Mucosa of descending colon (tissue), 3 donors: Measurements from ENCODE around the gene CYP27B1. TPM values are rescaled to one million over a fixed set of nuclear protein-coding genes. Genes with fewer than 3 reads are reported as not detected.
"Not testable (repeated sequence)": the region's sequence is repeated elsewhere in the genome, so short reads cannot be mapped to it uniquely, and the experiment has no call there.

Experiments
- ATAC-seq: fragments of 200-7000 bp; cut with Tn5 transposase; one replicate; pipeline ENCODE4 v1.9.1; 2020; ENCODE audit warnings: mild to moderate bottlenecking, moderate library complexity
- DNase-seq, 3 donors: peaks; one replicate each; pipeline ENCODE4 v3.0.0-alpha.2; 2020
- H3K36me3 ChIP-seq: fragments of 200-600 bp; one replicate; pipeline ENCODE4 v1.8.0; 2021; ENCODE audit warnings: low read depth, mild to moderate bottlenecking
- H3K4me1 ChIP-seq: fragments of 200-600 bp; one replicate; pipeline ENCODE4 v1.8.0; 2021; ENCODE audit warnings: low read depth, mild to moderate bottlenecking
- H3K4me3 ChIP-seq: fragments of 200-600 bp; one replicate; pipeline ENCODE4 v1.8.0; 2021; ENCODE audit warnings: mild to moderate bottlenecking
- H3K9me3 ChIP-seq: fragments of 200-600 bp; one replicate; pipeline ENCODE4 v1.8.0; 2021; ENCODE audit warnings: mild to moderate bottlenecking
- CTCF ChIP-seq: fragments of 200-600 bp; IDR thresholded peaks from one replicate; pipeline ENCODE4 v1.8.0; 2022; ENCODE audit warnings: antibody characterized with exemption, mild to moderate bottlenecking
- intact Hi-C, 2 donors: fragments of 100-400 bp; cut with DNase I in 1 of 2; cut with micrococcal nuclease in 1 of 2; formaldehyde crosslinking; loops; one replicate each; pipeline versions ENCODE4 v1.11.0 to v1.11.1; 2022; cut with DNase I, micrococcal nuclease
- total RNA-seq, 3 donors: library from RNA; stranded (reverse); fragmentation: NEBNext Ultra II Directional in 2 of 3; extraction: Animal tissue kit (Norgen Biotek cat#: 25700) in 2 of 3; gene quantifications; one replicate each; pipeline versions ENCODE4 v1.2.1 to v1.2.4, GENCODE V29; 2021 to 2023
- donor health status: DM: no; HTN: no; CAD: no; lungs with moderate emphysema.
- donor health status: DM: no; HTN: no; CAD: no.
- donor health status: DM: no; HTN: yes; CAD: no.

CYP27B1 gene
- total RNA-seq, 3 donors from 2014 or later, result 1.2 to 2.1 (median 1.4) TPM

- no peak for DNase-seq
- no peak for ATAC-seq
- no peak for TF ChIP-seq CTCF
- no peaks in the 10 kb centered on the region for H3K9me3 ChIP-seq
- no peaks in the 10 kb centered on the region for H3K36me3 ChIP-seq
- intact Hi-C loops, result no loop called here
- H3K4me3 ChIP-seq, result no peak overlapping the region
- H3K4me1 ChIP-seq, result peaks cover 10% of the 10 kb centered on the region
These were observed 12.9 kb upstream of the CYP27B1 start for GRCh38 chr12:57779736-57780135.

DNA sequence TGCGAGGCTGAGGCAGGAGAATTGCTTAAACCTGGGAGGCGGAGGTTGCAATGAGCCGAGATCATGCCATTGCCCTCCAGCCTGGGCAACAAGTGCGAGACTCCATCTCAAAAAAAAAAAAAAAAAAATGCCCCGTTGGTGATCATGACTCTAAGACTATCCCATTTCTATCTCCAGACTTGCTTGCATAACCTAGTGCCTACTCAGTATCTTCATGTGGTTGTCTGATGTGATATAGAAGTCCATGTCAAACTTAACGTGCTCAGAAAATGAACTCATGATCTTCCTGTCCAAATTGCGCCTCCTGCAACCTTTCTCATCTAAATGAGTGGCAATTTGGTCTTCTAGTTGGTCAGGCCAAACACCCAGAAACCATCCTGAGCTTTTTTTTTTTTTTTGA, 11.0 kb upstream of the CYP27B1 start:
- intact Hi-C loops, result no loop called here
- Histone ChIP-seq H3K36me3 (no peaks in the 10 kb centered on the region), H3K9me3 (no peaks in the 10 kb centered on the region), H3K4me1 (peaks cover 6% of the 10 kb centered on the region), H3K4me3 (no peak overlapping the region)
- no peak for TF ChIP-seq CTCF
- DNase-seq (no peak), ATAC-seq (no peak)

DNA sequence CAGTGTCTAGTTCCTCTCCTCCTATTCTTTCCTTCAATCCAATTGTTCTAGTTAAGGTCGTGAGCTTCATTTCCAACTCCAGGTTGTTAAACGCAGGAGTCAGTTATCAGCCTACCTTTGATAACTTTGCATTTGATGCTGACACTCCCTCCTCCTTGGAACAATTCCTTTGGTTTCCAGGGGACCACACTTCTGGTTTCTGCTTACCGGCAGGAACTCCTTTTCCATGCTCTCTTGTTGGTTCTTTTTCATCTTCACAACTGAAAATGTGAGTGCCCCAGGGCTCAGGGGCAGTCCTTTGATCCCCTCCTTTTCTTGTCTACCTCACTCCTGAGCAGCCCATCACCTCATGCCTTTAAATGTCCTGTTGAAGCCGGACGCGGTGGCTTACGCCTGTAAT, 10.5 kb upstream of the CYP27B1 start:
- intact Hi-C loops, result no loop called here
- Histone ChIP-seq H3K4me3 (no peak overlapping the region), H3K36me3 (no peaks in the 10 kb centered on the region), H3K4me1 (peaks cover 7% of the 10 kb centered on the region), H3K9me3 (no peaks in the 10 kb centered on the region)
- no peak for ATAC-seq
- no peak for TF ChIP-seq CTCF
- no peak for DNase-seq

DNA sequence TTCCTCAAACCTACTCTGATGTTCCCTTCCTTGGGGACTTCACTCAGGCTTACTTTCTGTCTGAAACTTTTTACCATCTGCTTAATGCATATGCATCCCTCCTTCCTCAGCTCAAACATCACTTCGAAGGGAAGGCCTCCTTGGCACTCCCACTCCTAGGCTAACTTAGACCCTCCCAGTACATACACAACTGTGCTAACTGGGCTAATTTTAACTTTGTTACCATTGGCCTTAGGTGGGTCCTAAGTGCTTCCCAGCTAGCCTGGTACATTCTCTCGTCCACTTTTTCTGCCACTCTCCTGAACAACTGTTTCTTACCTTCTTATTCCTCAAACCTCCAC, 9.3 kb upstream of the CYP27B1 start:
- no peak for DNase-seq
- Histone ChIP-seq H3K36me3 (no peaks in the 10 kb centered on the region), H3K9me3 (no peaks in the 10 kb centered on the region), H3K4me3 (no peak overlapping the region), H3K4me1 (peaks cover 10% of the 10 kb centered on the region)
- TF ChIP-seq CTCF, result no peak
- no peak for ATAC-seq
- intact Hi-C loops, result no loop called here

- ATAC-seq (no peak), DNase-seq (no peak)
- Histone ChIP-seq H3K4me3 (no peak overlapping the region), H3K4me1 (peaks cover 14% of the 10 kb centered on the region), H3K36me3 (no peaks in the 10 kb centered on the region), H3K9me3 (no peaks in the 10 kb centered on the region)
- TF ChIP-seq CTCF, result no peak
- intact Hi-C loops, result no loop called here
These were observed 8.8 kb upstream of the CYP27B1 start for GRCh38 chr12:57775563-57776246.

GRCh38 chr12:57775044-57775443, 8.2 kb upstream of the CYP27B1 start:
- H3K36me3 ChIP-seq, result no peaks in the 10 kb centered on the region
- no peak for DNase-seq
- peaks cover 14% of the 10 kb centered on the region for H3K4me1 ChIP-seq
- H3K4me3 ChIP-seq, result no peak overlapping the region
- no peak for TF ChIP-seq CTCF
- intact Hi-C loops, result no loop called here
- no peaks in the 10 kb centered on the region for H3K9me3 ChIP-seq
- ATAC-seq, result no peak

- ATAC-seq, DNase-seq, H3K4me3 ChIP-seq, H3K9me3 ChIP-seq, intact Hi-C loops, H3K36me3 ChIP-seq: not testable (repeated sequence)
- peaks cover 14% of the 10 kb centered on the region for H3K4me1 ChIP-seq
These were observed 7.8 kb upstream of the CYP27B1 start for GRCh38 chr12:57774634-57775033.
